HG03354 (cell line): ENCODE measurements around the gene WNT6.

ENCODE experiments used
- ATAC-seq: cut with Tn5 transposase; IDR thresholded peaks from one replicate; pipeline ENCODE4 v1.9.1; 2021; ENCODE audit warnings: mild to moderate bottlenecking; ENCODE audit not compliant: unreplicated experiment, poor library complexity, severe bottlenecking

WNT6 gene

GRCh38 chr2:218856167-218856895, 3.3 kb upstream of the WNT6 start:
- no peak for ATAC-seq

GRCh38 chr2:218856896-218857243, 2.7 kb upstream of the WNT6 start:
- no peak for ATAC-seq

- no peak for ATAC-seq
Observed at GRCh38 chr2:218857371-218858137, 2.1 kb upstream of the WNT6 start.

- ATAC-seq: no peak
Observed at GRCh38 chr2:218858138-218858445, 1.5 kb upstream of the WNT6 start.

GRCh38 chr2:218858671-218859555, 692 bp upstream of the WNT6 start:
- ATAC-seq: no peak

GRCh38 chr2:218859988-218860831, 605 bp downstream of the WNT6 start:
- no peak for ATAC-seq

- ATAC-seq: no peak
Observed at GRCh38 chr2:218860950-218861381, 1.4 kb downstream of the WNT6 start.

GRCh38 chr2:218861645-218862318, 2.2 kb downstream of the WNT6 start:
- no peak for ATAC-seq

GRCh38 chr2:218863021-218863520, 3.5 kb downstream of the WNT6 start:
- no peak for ATAC-seq

- no peak for ATAC-seq
Observed at GRCh38 chr2:218865396-218865795, 5.8 kb downstream of the WNT6 start.

GRCh38 chr2:218865999-218866398, 6.4 kb downstream of the WNT6 start:
- ATAC-seq: no peak

GRCh38 chr2:218867900-218868299, 8.3 kb downstream of the WNT6 start:
- no peak for ATAC-seq

- ATAC-seq: no peak
Observed at GRCh38 chr2:218869064-218869463, 9.5 kb downstream of the WNT6 start.

- no peak for ATAC-seq
Observed at GRCh38 chr2:218870984-218871344, 11.4 kb downstream of the WNT6 start.

- ATAC-seq: no peak
Observed at GRCh38 chr2:218871345-218872302, 12.0 kb downstream of the WNT6 start.

GRCh38 chr2:218872645-218873358, 13.2 kb downstream of the WNT6 start:
- no peak for ATAC-seq
